NT2/D1 (cell line): ENCODE data around the gene MDGA2.

Experiments used
- YY1 ChIP-seq: IDR thresholded peaks from 2 replicates; pipeline ENCODE4 v1.6.1; 2011; ENCODE audit not compliant: insufficient read length, insufficient read depth
- ZNF274 ChIP-seq: IDR thresholded peaks from 2 replicates; pipeline ENCODE4 v1.6.1; 2011; ENCODE audit warnings: mild to moderate bottlenecking, low read depth, low read length

- TF ChIP-seq YY1: no peak
- no peak for TF ChIP-seq ZNF274
These were observed 9.9 kb downstream of the MDGA2 start for GRCh38 chr14:47665337-47666134.
